ENCODE data around the gene BMP4.

The BMP4 gene

GRCh38 chr14:53950031-53950793 lies 6.4 kb downstream of the BMP4 start:
- Histone ChIP-seq H2AFZ (ENCODE audit: low read depth, low read length) (no peak overlapping the region), H3K27me3 (ENCODE audit: low read depth, low read length) (no peaks in the 10 kb centered on the region), H3K4me1 (ENCODE audit: low read length) (no peaks in the 10 kb centered on the region), H3K4me3 (ENCODE audit: low read length) (no peak overlapping the region), H3K4me2 (ENCODE audit: low read length) (no peak overlapping the region), H3K79me2 (ENCODE audit: low read length) (no peaks in the 10 kb centered on the region), H3K36me3 (replicated peaks; ENCODE audit: low read depth, low read length) (no peaks in the 10 kb centered on the region), H3K9me3 (ENCODE audit: insufficient read depth, low read length) (no peaks in the 10 kb centered on the region), H4K20me1 (ENCODE audit: insufficient read depth, low read length) (no peaks in the 10 kb centered on the region), H3K27ac (ENCODE audit: low read length) (no peak overlapping the region), H3K9ac (ENCODE audit: low read length) (no peak overlapping the region)
- TF ChIP-seq, protein P1, sequence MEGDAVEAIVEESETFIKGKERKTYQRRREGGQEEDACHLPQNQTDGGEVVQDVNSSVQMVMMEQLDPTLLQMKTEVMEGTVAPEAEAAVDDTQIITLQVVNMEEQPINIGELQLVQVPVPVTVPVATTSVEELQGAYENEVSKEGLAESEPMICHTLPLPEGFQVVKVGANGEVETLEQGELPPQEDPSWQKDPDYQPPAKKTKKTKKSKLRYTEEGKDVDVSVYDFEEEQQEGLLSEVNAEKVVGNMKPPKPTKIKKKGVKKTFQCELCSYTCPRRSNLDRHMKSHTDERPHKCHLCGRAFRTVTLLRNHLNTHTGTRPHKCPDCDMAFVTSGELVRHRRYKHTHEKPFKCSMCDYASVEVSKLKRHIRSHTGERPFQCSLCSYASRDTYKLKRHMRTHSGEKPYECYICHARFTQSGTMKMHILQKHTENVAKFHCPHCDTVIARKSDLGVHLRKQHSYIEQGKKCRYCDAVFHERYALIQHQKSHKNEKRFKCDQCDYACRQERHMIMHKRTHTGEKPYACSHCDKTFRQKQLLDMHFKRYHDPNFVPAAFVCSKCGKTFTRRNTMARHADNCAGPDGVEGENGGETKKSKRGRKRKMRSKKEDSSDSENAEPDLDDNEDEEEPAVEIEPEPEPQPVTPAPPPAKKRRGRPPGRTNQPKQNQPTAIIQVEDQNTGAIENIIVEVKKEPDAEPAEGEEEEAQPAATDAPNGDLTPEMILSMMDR (IDR thresholded peaks at IDR 0.05; ENCODE audit: low read depth, low read length): no peak
- no peak for TF ChIP-seq EZH2phosphoT487 (IDR thresholded peaks at IDR 0.05; ENCODE audit: low read depth)

- no peaks in the 10 kb centered on the region for H3K4me1 ChIP-seq (ENCODE audit: low read length)
These were observed 7.4 kb downstream of the BMP4 start for GRCh38 chr14:53949201-53949600.

GRCh38 chr14:53948205-53948884 lies 8.3 kb downstream of the BMP4 start:
- Histone ChIP-seq H3K4me1 (ENCODE audit: low read length) (peaks cover 6% of the 10 kb centered on the region), H3K36me3 (replicated peaks; ENCODE audit: low read depth, low read length) (no peaks in the 10 kb centered on the region), H3K4me3 (ENCODE audit: low read length) (no peak overlapping the region), H3K9me3 (ENCODE audit: insufficient read depth, low read length) (no peaks in the 10 kb centered on the region), H3K4me2 (ENCODE audit: low read length) (no peak overlapping the region), H2AFZ (ENCODE audit: low read depth, low read length) (no peak overlapping the region), H3K27ac (ENCODE audit: low read length) (no peak overlapping the region), H3K9ac (ENCODE audit: low read length) (no peak overlapping the region), H3K79me2 (ENCODE audit: low read length) (no peaks in the 10 kb centered on the region), H4K20me1 (ENCODE audit: insufficient read depth, low read length) (no peaks in the 10 kb centered on the region), H3K27me3 (ENCODE audit: low read depth, low read length) (no peaks in the 10 kb centered on the region)
- TF ChIP-seq EZH2phosphoT487 (IDR thresholded peaks at IDR 0.05; ENCODE audit: low read depth): no peak
- TF ChIP-seq, protein P1 (IDR thresholded peaks at IDR 0.05; ENCODE audit: low read depth, low read length): no peak

More at GRCh38 chr14:53949201-53949600, 7.4 kb downstream of the BMP4 start:
- no peak overlapping the region for H2AFZ ChIP-seq (ENCODE audit: low read depth, low read length)
- no peaks in the 10 kb centered on the region for H3K27me3 ChIP-seq (ENCODE audit: low read depth, low read length)
- H3K79me2 ChIP-seq (ENCODE audit: low read length): no peaks in the 10 kb centered on the region
- H3K9ac ChIP-seq (ENCODE audit: low read length): no peak overlapping the region
- H3K36me3 ChIP-seq (replicated peaks; ENCODE audit: low read depth, low read length): no peaks in the 10 kb centered on the region
- no peaks in the 10 kb centered on the region for H4K20me1 ChIP-seq (ENCODE audit: insufficient read depth, low read length)
- no peak for TF ChIP-seq EZH2phosphoT487 (IDR thresholded peaks at IDR 0.05; ENCODE audit: low read depth)
- no peak overlapping the region for H3K4me2 ChIP-seq (ENCODE audit: low read length)
- no peak overlapping the region for H3K27ac ChIP-seq (ENCODE audit: low read length)
- H3K9me3 ChIP-seq (ENCODE audit: insufficient read depth, low read length): no peaks in the 10 kb centered on the region
- no peak overlapping the region for H3K4me3 ChIP-seq (ENCODE audit: low read length)

DNA sequence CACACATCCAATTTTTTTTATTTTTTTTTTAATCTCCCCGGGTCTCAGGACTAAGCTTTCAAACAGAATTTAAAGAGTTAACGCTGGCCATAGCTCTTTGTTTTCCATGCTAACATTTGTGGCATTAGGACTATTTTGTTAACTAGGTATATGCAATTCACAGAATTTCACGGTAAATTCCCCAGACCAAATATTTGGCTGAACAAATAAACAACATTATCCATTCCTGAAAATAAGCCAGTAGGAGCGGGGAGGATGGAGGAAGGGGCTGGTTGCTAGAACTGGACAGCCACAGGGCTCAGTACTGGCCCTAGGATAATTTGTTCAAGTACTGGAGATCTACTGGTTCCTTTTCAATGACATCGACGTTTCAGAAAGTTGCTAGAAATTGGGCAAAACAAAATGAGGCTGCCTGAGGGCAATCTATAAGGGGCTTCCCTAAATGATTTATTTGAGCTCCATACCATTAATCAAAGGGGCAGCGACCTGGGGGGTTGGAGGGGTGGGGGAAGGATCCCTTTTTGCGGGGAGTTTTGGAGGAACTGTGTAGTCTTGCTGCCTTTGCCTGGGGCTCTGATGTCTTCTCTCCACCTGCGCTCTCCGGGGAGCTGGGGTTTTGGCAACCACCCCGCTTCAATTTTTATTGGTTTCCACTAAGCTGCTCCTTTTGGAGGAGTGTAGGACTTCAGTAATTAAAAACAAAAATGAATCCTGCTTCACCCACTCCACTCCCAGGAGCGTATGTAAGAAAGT lies 9.0 kb downstream of the BMP4 start:
- Histone ChIP-seq H3K27me3 (ENCODE audit: low read depth, low read length) (no peaks in the 10 kb centered on the region), H3K79me2 (ENCODE audit: low read length) (no peaks in the 10 kb centered on the region), H3K27ac (ENCODE audit: low read length) (no peak overlapping the region), H3K9me3 (ENCODE audit: insufficient read depth, low read length) (no peaks in the 10 kb centered on the region), H3K9ac (ENCODE audit: low read length) (no peak overlapping the region), H3K4me2 (ENCODE audit: low read length) (no peak overlapping the region), H3K4me1 (ENCODE audit: low read length) (peaks cover 8% of the 10 kb centered on the region), H3K36me3 (replicated peaks; ENCODE audit: low read depth, low read length) (no peaks in the 10 kb centered on the region), H4K20me1 (ENCODE audit: insufficient read depth, low read length) (no peaks in the 10 kb centered on the region), H2AFZ (ENCODE audit: low read depth, low read length) (no peak overlapping the region), H3K4me3 (ENCODE audit: low read length) (no peak overlapping the region)
- no peak for TF ChIP-seq EZH2phosphoT487 (IDR thresholded peaks at IDR 0.05; ENCODE audit: low read depth)
- TF ChIP-seq, protein P1 (IDR thresholded peaks at IDR 0.05; ENCODE audit: low read depth, low read length): no peak

All from OCI-LY3 (cell line).